AG04450 (cell line): ENCODE results near the gene SLC25A25. TPM values are rescaled to one million over a fixed set of nuclear protein-coding genes. Genes with fewer than 3 reads are reported as not detected.
A peak's percentile ranks its signal among the peaks of the same experiment; 100 is the strongest.

ENCODE experiments used
- CTCF ChIA-PET: fragments of 300-600, 350-600 bp; formaldehyde crosslinking; extraction: SDS; loops from one replicate; lab custom pipeline; 2022; ENCODE audit warnings: antibody characterized with exemption, inconsistent platforms; lab: Charles Lee
- POLR2A ChIA-PET: fragments of 350-600 bp; formaldehyde crosslinking; extraction: SDS; loops from one replicate; lab custom pipeline; 2021; ENCODE audit warnings: antibody characterized with exemption, inconsistent platforms; lab: Yijun Ruan, JAX
- DNase-seq: peaks from one replicate; pipeline ENCODE4 v3.0.0-alpha.2; 2011; ENCODE audit warnings: low read depth, low spot score
- H3K27ac ChIP-seq: one replicate; pipeline ENCODE4 v1.5.1; 2012; ENCODE audit warnings: low read depth, low read length, control low read depth
- H3K27me3 ChIP-seq: one replicate; pipeline ENCODE4 v1.6.0; 2012; ENCODE audit warnings: low read length; ENCODE audit not compliant: control insufficient read depth, insufficient read depth
- H3K4me3 ChIP-seq: 2 replicates; pipeline ENCODE4 v1.5.1; 2011; ENCODE audit warnings: mild to moderate bottlenecking, low read depth, low read length, control low read depth
- H3K9me3 ChIP-seq: 2 replicates; pipeline ENCODE4 v1.5.1; 2012; ENCODE audit warnings: low read length; ENCODE audit not compliant: control insufficient read depth, insufficient read depth
- polyA plus RNA-seq: library from polyadenylated mRNA; depleted of rRNA; stranded (reverse); fragments of >200 nt; gene quantifications from 2 replicates; pipeline ENCODE4 v1.2.3, GENCODE V29; 2011
- TF ChIP-seq, protein P1 (sequence below): IDR thresholded peaks from 2 replicates; pipeline ENCODE4 v1.5.1; 2011; ENCODE audit warnings: low read depth, low read length, control low read depth, inconsistent platforms

The SLC25A25 gene
- polyA plus RNA-seq, 1 experiment = 12.0 TPM

DNA sequence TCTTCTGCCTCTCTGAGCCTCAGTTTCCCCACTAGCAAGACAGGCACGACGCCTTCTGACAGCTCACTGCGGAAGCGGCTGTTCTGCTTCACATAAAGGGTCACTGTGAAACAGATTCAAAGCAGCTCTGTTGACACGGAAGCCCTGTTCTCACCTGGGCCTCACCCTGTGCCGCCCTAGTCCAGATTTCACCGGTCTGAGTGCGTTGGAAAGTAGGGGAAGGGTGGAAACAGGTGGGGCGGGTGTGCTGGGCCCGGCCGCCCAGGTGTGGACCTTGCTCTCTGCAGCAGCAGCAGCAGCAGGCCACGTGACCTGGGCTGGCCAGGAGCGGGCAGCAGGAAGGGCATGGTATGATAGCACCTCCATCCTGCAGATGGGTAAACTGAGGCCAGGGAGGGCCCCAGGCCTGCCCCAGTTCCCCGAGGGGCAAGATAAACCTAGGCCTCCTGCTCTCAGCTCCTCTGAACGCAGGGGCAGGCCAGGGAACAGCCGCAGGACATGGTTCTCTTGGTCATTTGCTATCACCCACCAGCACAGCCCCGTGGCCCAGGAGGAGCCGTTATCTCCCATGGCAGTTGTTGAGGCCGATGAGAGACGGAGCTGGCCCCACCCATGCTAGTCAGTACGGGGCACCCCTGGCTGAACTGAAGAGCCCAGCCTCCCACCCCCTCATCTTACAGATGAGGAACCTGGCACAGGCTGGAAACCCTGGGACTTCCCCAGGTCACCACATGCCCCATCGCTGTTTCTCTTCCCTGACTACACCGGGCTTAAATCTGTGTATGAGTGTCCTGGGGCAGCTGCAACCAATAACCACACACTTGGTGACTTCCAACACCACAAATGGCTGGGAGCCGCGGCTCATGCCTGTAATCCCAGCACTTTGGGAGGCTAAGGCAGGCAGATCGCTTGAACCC lies 47.4 kb downstream of the SLC25A25 start:
- ChIA-PET POLR2A (interaction anchor here (0.7 to 1.2 kb wide), 3 partner anchors 13 to 313 kb away, joined by 3 to 4 read pairs (median 4); partner anchors contain the start of gene FPGS), CTCF (interaction anchor here (0.6 to 3.9 kb wide), 6 partner anchors 9 to 184 kb away, joined by 4 to 102 read pairs (median 4); no protein-coding TSS in a partner anchor)
- peaks cover 4% of the 10 kb centered on the region; the same call in 1 of the 2 replicates for H3K9me3 ChIP-seq
- H3K4me3 ChIP-seq = no peak overlapping the region
- TF ChIP-seq, protein P1, sequence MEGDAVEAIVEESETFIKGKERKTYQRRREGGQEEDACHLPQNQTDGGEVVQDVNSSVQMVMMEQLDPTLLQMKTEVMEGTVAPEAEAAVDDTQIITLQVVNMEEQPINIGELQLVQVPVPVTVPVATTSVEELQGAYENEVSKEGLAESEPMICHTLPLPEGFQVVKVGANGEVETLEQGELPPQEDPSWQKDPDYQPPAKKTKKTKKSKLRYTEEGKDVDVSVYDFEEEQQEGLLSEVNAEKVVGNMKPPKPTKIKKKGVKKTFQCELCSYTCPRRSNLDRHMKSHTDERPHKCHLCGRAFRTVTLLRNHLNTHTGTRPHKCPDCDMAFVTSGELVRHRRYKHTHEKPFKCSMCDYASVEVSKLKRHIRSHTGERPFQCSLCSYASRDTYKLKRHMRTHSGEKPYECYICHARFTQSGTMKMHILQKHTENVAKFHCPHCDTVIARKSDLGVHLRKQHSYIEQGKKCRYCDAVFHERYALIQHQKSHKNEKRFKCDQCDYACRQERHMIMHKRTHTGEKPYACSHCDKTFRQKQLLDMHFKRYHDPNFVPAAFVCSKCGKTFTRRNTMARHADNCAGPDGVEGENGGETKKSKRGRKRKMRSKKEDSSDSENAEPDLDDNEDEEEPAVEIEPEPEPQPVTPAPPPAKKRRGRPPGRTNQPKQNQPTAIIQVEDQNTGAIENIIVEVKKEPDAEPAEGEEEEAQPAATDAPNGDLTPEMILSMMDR = no peak
- no peaks in the 10 kb centered on the region for H3K27me3 ChIP-seq
- no peak overlapping the region for H3K27ac ChIP-seq
- no peak for DNase-seq

DNA sequence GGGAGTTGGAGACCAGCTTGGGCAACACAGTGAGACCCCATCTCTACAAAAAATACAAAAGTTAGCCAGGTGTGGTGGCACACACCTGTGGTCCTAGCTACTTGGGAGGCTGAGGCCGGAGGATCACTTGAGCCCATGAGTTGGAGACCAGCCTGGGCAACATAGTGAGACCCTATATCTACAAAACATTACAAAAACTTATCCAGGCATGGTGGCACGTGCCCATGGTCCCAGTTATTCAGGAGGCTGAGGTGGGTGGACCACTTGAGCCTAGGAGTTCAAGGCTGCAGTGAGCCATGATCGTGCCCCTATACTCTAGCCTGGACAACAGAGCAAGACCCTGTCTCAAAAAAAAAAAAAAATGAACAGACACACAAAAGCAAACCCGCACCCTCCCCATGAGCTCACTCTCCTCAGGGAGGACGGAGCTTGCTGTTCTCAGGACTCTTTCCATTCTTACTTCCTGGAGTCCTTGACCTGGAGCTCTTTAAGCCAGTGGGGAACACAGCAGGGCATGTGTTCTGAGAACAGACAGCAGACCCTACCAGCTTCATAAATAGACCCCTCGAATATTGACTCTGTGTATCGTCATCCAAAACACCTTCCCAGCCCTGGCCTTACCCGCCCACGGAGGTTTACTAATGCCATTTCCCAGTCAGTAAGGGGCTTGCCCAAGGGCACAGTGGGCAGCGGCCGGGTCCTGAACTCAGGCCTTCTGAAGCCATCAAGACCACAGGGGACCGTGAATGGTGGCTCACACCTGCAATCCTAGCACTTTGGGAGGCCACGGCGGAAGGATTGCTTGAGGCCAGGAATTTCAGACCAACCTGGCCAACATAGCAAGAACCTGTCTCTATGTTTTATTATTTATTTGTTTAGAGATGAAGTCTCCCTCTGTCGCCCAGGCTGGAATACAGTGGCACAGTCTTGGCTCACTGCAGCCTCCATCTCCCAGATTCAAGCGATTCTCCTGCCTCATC lies 48.4 kb downstream of the SLC25A25 start:
- Histone ChIP-seq H3K27ac (no peak overlapping the region), H3K4me3 (no peak overlapping the region), H3K27me3 (no peaks in the 10 kb centered on the region), H3K9me3 (peaks cover 4% of the 10 kb centered on the region; the same call in 1 of the 2 replicates)
- no peak for DNase-seq
- ChIA-PET POLR2A (interaction anchor here (0.9 to 1.1 kb wide), 2 partner anchors 17 to 25 kb away, joined by 3 read pairs; no protein-coding TSS in a partner anchor), CTCF (interaction anchor here (0.6 to 3.9 kb wide), 8 partner anchors 8 to 185 kb away, joined by 4 to 102 read pairs (median 23); partner anchors contain the start of gene PTGES2)
- TF ChIP-seq, protein P1 = no peak

DNA sequence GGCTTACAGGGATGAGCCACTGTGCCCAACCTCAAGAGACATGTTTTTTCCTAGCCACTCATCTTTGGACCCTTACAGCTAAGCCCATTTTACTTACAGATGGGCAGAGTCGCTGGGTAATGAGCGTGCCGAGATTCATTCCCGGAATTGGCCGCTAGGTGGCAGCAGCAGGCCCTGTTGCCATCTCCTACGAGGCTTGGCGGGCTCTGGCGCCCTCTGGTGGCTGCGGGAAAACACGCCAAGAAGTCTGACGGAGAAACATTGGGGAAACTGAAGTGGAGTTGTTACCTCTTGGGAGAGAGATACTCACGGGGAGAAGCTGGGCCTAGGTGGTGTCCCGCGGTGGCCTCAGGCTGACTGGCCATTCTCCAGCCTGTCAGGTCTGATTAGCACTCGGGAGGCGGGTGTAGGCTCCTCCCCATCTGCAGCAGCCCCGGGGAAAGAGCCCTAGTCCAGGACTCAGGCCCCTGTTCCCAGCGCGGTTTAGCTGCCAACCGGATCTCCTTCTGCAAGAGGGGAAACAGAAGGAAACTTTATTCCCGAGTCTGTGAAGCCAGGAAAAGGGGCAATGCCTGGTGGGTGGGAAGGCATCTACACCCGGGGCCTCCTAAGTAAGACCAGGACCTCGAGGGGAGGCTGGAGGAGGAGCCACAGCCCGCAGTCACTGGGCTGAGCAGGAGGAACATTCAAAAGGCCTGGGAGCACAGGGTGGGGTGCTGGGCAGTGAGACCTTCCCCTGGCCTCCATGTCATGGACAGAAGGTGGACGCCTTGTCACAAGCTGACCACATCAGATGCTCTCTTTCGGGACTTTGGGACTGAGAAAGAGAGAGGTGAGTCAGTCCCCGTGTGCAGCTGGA lies 49.8 kb downstream of the SLC25A25 start:
- Histone ChIP-seq H3K27ac (no peak overlapping the region), H3K9me3 (peaks cover 4% of the 10 kb centered on the region; the same call in 1 of the 2 replicates), H3K4me3 (no peak overlapping the region), H3K27me3 (no peaks in the 10 kb centered on the region)
- peak; percentile 73 for DNase-seq
- TF ChIP-seq, protein P1 = peak; percentile 100
- CTCF ChIA-PET = interaction anchor here (0.5 to 3.9 kb wide), 52 partner anchors 9 to 434 kb away, joined by 3 to 102 read pairs (median 5); partner anchors contain the start of genes BBLN, EEIG1, NAIF1 and PIP5KL1
- POLR2A ChIA-PET = interaction anchor here (1.1 to 1.2 kb wide), 2 partner anchors 10 to 140 kb away, joined by 3 read pairs; no protein-coding TSS in a partner anchor

DNA sequence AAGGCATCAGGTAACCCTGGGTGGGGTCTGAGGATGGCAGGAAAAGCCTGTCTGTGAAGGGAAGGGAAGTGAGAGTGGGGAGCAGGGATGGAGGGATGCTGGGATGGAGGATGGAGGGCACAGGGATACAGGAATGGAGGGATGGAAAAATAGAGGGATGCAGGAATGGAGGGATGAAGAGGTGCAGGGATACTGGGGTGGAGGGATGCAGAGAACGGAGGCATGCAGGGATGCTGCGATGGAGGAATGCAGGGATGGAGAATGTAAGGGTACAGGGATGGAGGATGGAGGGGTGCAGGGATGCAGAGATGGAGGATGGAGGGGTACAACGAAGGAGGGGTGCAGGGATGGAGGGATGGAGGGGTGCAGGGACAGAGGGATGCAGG lies 50.4 kb downstream of the SLC25A25 start:
- Histone ChIP-seq H3K4me3 (no peak overlapping the region), H3K27ac (no peak overlapping the region), H3K27me3 (no peaks in the 10 kb centered on the region), H3K9me3 (peaks cover 3% of the 10 kb centered on the region; the same call in 1 of the 2 replicates)
- ChIA-PET CTCF (interaction anchor here (0.8 to 3.9 kb wide), 24 partner anchors 9 to 195 kb away, joined by 3 to 102 read pairs (median 7); partner anchors contain the start of genes PIP5KL1 and PTGES2), POLR2A (interaction anchor here (1.1 to 1.2 kb wide), 2 partner anchors 10 to 141 kb away, joined by 3 read pairs; no protein-coding TSS in a partner anchor)
- TF ChIP-seq, protein P1 = no peak
- DNase-seq = no peak
